GM23248 (cell line): Measurements from ENCODE around the gene CASP12. TPM values are rescaled to one million over a fixed set of nuclear protein-coding genes. Genes with fewer than 3 reads are reported as not detected.

ENCODE experiments used
- DNase-seq: peaks from one replicate; pipeline ENCODE4 v3.0.0-alpha.2; 2015
- H2AFZ ChIP-seq: fragments of 200-600 bp; sonication (generic); 2 replicates; pipeline ENCODE4 v1.6.1; 2016; ENCODE audit warnings: antibody characterized with exemption
- H3F3A ChIP-seq: fragments of 200-600 bp; sonication (generic); 2 replicates; pipeline ENCODE4 v1.6.1; 2016; ENCODE audit warnings: mild to moderate bottlenecking, antibody characterized with exemption, mixed run types; ENCODE audit not compliant: insufficient read depth
- H3K27ac ChIP-seq: fragments of 200-600 bp; sonication (generic); 2 replicates; pipeline ENCODE4 v1.5.1; 2016; ENCODE audit warnings: mild to moderate bottlenecking
- H3K27me3 ChIP-seq: fragments of 200-600 bp; sonication (generic); replicated peaks from 2 replicates; pipeline ENCODE4 v1.6.1; 2016; ENCODE audit warnings: mild to moderate bottlenecking; ENCODE audit not compliant: insufficient read depth
- H3K36me3 ChIP-seq: fragments of 200-600 bp; sonication (generic); 2 replicates; pipeline ENCODE4 v1.6.1; 2016; ENCODE audit warnings: low read depth, mild to moderate bottlenecking
- H3K4me1 ChIP-seq: fragments of 200-600 bp; sonication (generic); 2 replicates; pipeline ENCODE4 v1.6.1; 2016; ENCODE audit warnings: mild to moderate bottlenecking; ENCODE audit not compliant: insufficient read depth
- H3K4me2 ChIP-seq: fragments of 200-600 bp; sonication (generic); one replicate; pipeline ENCODE4 v1.6.1; 2016; ENCODE audit warnings: mild to moderate bottlenecking; ENCODE audit not compliant: unreplicated experiment
- H3K4me3 ChIP-seq: fragments of 200-600 bp; sonication (generic); 2 replicates; pipeline ENCODE4 v1.5.1; 2016; ENCODE audit warnings: mild to moderate bottlenecking
- H3K79me2 ChIP-seq: fragments of 200-600 bp; sonication (generic); 2 replicates; pipeline ENCODE4 v1.6.1; 2016; ENCODE audit warnings: mild to moderate bottlenecking; ENCODE audit not compliant: insufficient read depth
- H3K9ac ChIP-seq: fragments of 200-600 bp; sonication (generic); 2 replicates; pipeline ENCODE4 v1.6.1; 2016; ENCODE audit warnings: mild to moderate bottlenecking
- H3K9me2 ChIP-seq: fragments of 200-600 bp; sonication (generic); 2 replicates; pipeline ENCODE4 v1.6.1; 2016; ENCODE audit warnings: mixed run types, mild to moderate bottlenecking, moderate library complexity; ENCODE audit not compliant: insufficient read depth
- H3K9me3 ChIP-seq: fragments of 200-600 bp; sonication (generic); one replicate; pipeline ENCODE4 v1.6.1; 2017; ENCODE audit warnings: low read depth
- H4K20me1 ChIP-seq: fragments of 200-600 bp; sonication (generic); 2 replicates; pipeline ENCODE4 v1.6.0; 2016; ENCODE audit not compliant: insufficient read depth
- EZH2 ChIP-seq: fragments of 200-600 bp; sonication (generic); IDR thresholded peaks from 2 replicates; pipeline ENCODE4 v1.6.1; 2018; ENCODE audit warnings: antibody characterized with exemption, mild to moderate bottlenecking; ENCODE audit not compliant: insufficient read depth, poor library complexity, severe bottlenecking
- EZH2phosphoT487 ChIP-seq: fragments of 200-600 bp; sonication (generic); IDR thresholded peaks from 2 replicates; pipeline ENCODE4 v1.6.1; 2018; ENCODE audit warnings: antibody characterized with exemption, moderate library complexity, mild to moderate bottlenecking, low read depth; ENCODE audit not compliant: insufficient read depth
- WGBS, 2 experiments: methylation state at CpG; one replicate each; pipeline ENCODE4 v1.1.6; 2015 to 2017; ENCODE audit warnings: low lambda C conversion rate in 2 of 2, low coverage in 1 of 2; ENCODE audit errors: missing lambda C conversion rate in 2 of 2; 5-methylcytosine and 5-hydroxymethylcytosine counted together
- in situ Hi-C: fragments of 300-500 bp; cut with MboI; formaldehyde crosslinking; loops from 2 replicates; pipeline ENCODE4 v1.15.0; 2020
- polyA plus RNA-seq: library from polyadenylated mRNA; unstranded; fragments of >200 nt; fragmentation: Nextera tagmentation; extraction: Ambion mirVana; gene quantifications from 2 replicates; pipeline ENCODE4 v1.2.1, GENCODE V29; 2016
- total RNA-seq: library from RNA; depleted of rRNA; stranded (reverse); fragments of >200 nt; shearing (Covaris generic); gene quantifications from 2 replicates; pipeline ENCODE4 v1.2.3, GENCODE V29; 2014; rRNA removed

Gene CASP12
- total RNA-seq, result not detected in 2 replicates
- not detected in 2 replicates for polyA plus RNA-seq

DNA sequence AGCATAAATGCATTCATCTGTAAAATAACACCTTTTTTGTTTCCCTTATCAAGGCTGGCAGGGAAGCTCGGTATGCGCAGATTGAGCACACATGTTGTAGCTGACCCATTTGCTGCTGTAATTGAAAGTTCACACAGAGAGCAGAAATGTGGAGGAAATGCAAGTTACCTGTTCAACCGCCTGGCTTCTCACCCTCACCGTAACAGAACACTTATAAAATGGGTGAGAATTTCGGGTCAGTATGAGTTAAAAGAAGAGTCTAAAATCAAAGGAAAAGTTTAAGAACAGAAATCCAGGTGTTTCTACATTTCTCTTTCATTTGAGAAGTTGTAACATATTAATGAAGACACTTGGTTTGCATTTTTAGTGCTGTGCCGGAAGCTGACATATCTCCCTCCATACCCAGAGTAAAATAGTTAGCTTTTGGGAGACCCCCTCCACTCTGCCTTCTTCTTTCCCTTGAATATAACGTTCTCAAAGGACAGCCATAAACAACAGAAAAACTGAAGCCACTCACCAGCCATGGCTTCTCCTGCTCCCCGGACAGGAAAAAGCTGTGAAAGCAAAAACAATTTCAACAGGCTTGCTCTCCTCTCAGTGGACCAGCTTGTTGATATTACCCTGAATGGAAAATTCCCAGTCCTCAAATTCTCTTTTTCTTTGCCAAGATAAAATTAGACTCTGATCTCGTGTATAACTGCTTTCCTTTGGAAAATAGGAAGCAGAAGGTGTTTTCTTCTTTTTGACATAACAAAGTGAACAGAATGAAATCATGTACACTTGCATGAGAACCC lies at the start of gene CASP12:
Gene CASP12, minus strand, starts transcription at position 570 of the 794 bp plus-strand sequence.
- 13 to 16% methylated on average over 9 of the region's 9 CpGs for WGBS, 2 experiments
- no peaks in the 10 kb centered on the region for H3K79me2 ChIP-seq
- no peaks in the 10 kb centered on the region for H3K36me3 ChIP-seq
- H3K9ac ChIP-seq, result no peak within 1 kb of the TSS
- 0 out of 2 replicates have a peak, but pooled peaks cover 3% of the 10 kb centered on the region for H3K27me3 ChIP-seq
- no peak within 1 kb of the TSS for H3K27ac ChIP-seq
- peak within 1 kb of the TSS; percentile 63 for H2AFZ ChIP-seq
- no peak for DNase-seq
- H3K9me2 ChIP-seq, result peaks cover 3% of the 10 kb centered on the region; the same call in 1 of the 2 replicates
- no peak within 1 kb of the TSS for H3K4me3 ChIP-seq
- no peaks in the 10 kb centered on the region for H3K9me3 ChIP-seq
- no peak within 1 kb of the TSS for H3K4me2 ChIP-seq
- in situ Hi-C loops, result no loop called here
- no peak for TF ChIP-seq EZH2
- no peak for TF ChIP-seq EZH2phosphoT487
- H3K4me1 ChIP-seq, result no peaks in the 10 kb centered on the region
- no peaks in the 10 kb centered on the region for H4K20me1 ChIP-seq
- H3F3A ChIP-seq, result no peaks in the 10 kb centered on the region

- no peaks in the 10 kb centered on the region for H4K20me1 ChIP-seq
- H3K4me3 ChIP-seq, result no peak overlapping the region
- H3K4me1 ChIP-seq, result no peaks in the 10 kb centered on the region
- peaks cover 68% of the 10 kb centered on the region for H3K36me3 ChIP-seq
- H3K27me3 ChIP-seq, result no peaks in the 10 kb centered on the region
- H3K4me2 ChIP-seq, result no peak overlapping the region
- H3K9me2 ChIP-seq, result no peaks in the 10 kb centered on the region
- no peak overlapping the region for H3K9ac ChIP-seq
- H3K27ac ChIP-seq, result no peak overlapping the region
- H3F3A ChIP-seq, result peaks cover 5% of the 10 kb centered on the region; the same call in 1 of the 2 replicates
- H3K79me2 ChIP-seq, result no peaks in the 10 kb centered on the region
- H2AFZ ChIP-seq, result no peak overlapping the region
- in situ Hi-C loops, result no loop called here
- WGBS, 2 experiments, result 3 to 6% methylated on average over 2 of the region's 2 CpGs
- TF ChIP-seq EZH2, result no peak
- no peak for TF ChIP-seq EZH2phosphoT487
- no peaks in the 10 kb centered on the region for H3K9me3 ChIP-seq
- peak; percentile 69 for DNase-seq
Measured at GRCh38 chr11:104946907-104947306, 48.6 kb upstream of the CASP12 start.

DNA sequence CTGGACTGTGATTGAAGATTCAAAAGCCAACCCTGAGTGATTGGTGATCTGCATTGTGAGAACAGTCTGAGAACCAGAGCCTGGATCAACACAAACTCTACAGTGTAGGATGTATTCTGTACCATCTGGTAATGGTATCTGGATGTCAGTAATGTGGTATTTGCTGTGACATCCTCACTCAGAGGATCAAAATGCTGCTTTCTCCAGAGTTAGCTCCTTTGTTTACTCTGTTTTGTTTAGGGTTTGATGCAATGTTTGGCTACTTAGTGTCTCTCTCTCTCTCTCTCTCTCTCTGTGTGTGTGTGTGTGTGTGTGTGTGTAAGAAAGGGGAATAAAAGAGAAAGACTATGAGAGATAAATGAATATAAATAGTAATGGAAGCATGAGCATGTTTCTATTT lies 45.8 kb upstream of the CASP12 start:
- Histone ChIP-seq H3K4me3 (no peak overlapping the region), H3K27me3 (no peaks in the 10 kb centered on the region), H3K9me2 (no peaks in the 10 kb centered on the region), H2AFZ (no peak overlapping the region), H3K79me2 (no peaks in the 10 kb centered on the region), H3K9ac (no peak overlapping the region), H3K36me3 (peaks cover 53% of the 10 kb centered on the region), H4K20me1 (no peaks in the 10 kb centered on the region), H3K9me3 (no peaks in the 10 kb centered on the region), H3K4me2 (no peak overlapping the region), H3K4me1 (no peaks in the 10 kb centered on the region), H3F3A (peaks cover 8% of the 10 kb centered on the region; the same call in 1 of the 2 replicates), H3K27ac (no peak overlapping the region)
- in situ Hi-C loops, result no loop called here
- DNase-seq, result no peak
- TF ChIP-seq EZH2 (no peak), EZH2phosphoT487 (no peak)

DNA sequence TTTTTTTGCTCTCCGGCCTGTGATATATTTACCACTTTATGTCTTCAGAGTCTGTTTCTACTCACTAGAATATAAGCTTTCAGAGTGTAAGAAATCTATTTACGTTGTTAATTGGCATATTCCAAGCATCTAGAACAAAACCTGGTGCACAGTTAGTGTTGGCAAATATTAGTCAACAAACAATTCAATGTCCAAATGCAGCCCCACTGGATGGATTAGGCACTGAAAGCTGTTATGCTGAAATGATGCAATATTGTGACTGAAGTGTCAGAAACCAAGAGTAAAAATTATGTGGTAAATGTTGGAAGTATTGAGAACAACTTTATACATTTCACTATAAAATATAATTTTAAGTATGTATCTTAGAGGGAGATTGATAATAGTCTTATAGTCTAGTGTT lies 45.3 kb upstream of the CASP12 start:
- no peak overlapping the region for H2AFZ ChIP-seq
- TF ChIP-seq EZH2phosphoT487, result no peak
- no peak for TF ChIP-seq EZH2
- no peak overlapping the region for H3K9ac ChIP-seq
- H3K27me3 ChIP-seq, result no peaks in the 10 kb centered on the region
- DNase-seq, result no peak
- H3K4me3 ChIP-seq, result no peak overlapping the region
- peaks cover 8% of the 10 kb centered on the region; the same call in 1 of the 2 replicates for H3F3A ChIP-seq
- 24 to 34% methylated on average over 2 of the region's 2 CpGs for WGBS, 2 experiments
- no peaks in the 10 kb centered on the region for H3K9me2 ChIP-seq
- peaks cover 50% of the 10 kb centered on the region for H3K36me3 ChIP-seq
- H3K4me2 ChIP-seq, result no peak overlapping the region
- H3K4me1 ChIP-seq, result no peaks in the 10 kb centered on the region
- H3K79me2 ChIP-seq, result no peaks in the 10 kb centered on the region
- H3K9me3 ChIP-seq, result no peaks in the 10 kb centered on the region
- no peaks in the 10 kb centered on the region for H4K20me1 ChIP-seq
- in situ Hi-C loops, result no loop called here
- H3K27ac ChIP-seq, result no peak overlapping the region
